HepG2 (cell line): Measurements from ENCODE around the gene CRMP1. TPM values are rescaled to one million over a fixed set of nuclear protein-coding genes. Genes with fewer than 3 reads are reported as not detected.

Experiments
- ATAC-seq: fragments of 200-7000 bp; cut with Tn5 transposase; 3 replicates; pipeline ENCODE4 v1.9.1; 2020; ENCODE audit warnings: mild to moderate bottlenecking, moderate library complexity
- BruUV-seq: library from RNA; stranded (reverse); fragments of 400-500 nt; replicated peaks from 2 replicates; lab custom pipeline; 2021; lab: Mats Ljungman, UMichigan
- CTCF ChIA-PET: fragments of 300-600 bp; formaldehyde crosslinking; extraction: SDS; loops from one replicate; lab custom pipeline; 2021; ENCODE audit warnings: low total read pairs, inconsistent platforms, low intra/inter-chr PET ratio; lab: Yijun Ruan, JAX
- POLR2A ChIA-PET: fragments of 350-600 bp; sonication (Branson Sonifier 250); formaldehyde crosslinking; loops from one replicate; lab custom pipeline; 2020; ENCODE audit warnings: antibody characterized with exemption, inconsistent platforms; lab: Yijun Ruan, JAX
- DNase-seq: peaks from one replicate; pipeline ENCODE4 v3.0.0-alpha.2; 2015; ENCODE audit warnings: low spot score
- FAIRE-seq: peaks from 3 replicates; lab custom pipeline; 2011; peaks lifted over from hg19 to GRCh38; lab: Jason Lieb, UNC
- H2AFZ ChIP-seq: one replicate; pipeline ENCODE4 v1.6.1; 2011; ENCODE audit warnings: low read length, inconsistent platforms
- H3K27ac ChIP-seq: fragments of 300-600 bp; 3 replicates; pipeline ENCODE4 v1.8.0; 2011; ENCODE audit warnings: mixed run types, mild to moderate bottlenecking, mixed read lengths, low read length, inconsistent platforms; ENCODE audit not compliant: insufficient read depth; ENCODE audit errors: extremely low read length
- H3K27me3 ChIP-seq, 2 experiments: fragments of 200-600 bp in 1 of 2; 2 replicates in 1 of 2; 3 replicates in 1 of 2; pipeline versions ENCODE4 v1.6.0 to v1.8.0; 2011; ENCODE audit warnings: low read length in 2 of 2, mild to moderate bottlenecking in 2 of 2, moderate library complexity in 2 of 2, inconsistent platforms in 1 of 2; ENCODE audit not compliant: insufficient read depth in 2 of 2, control insufficient read depth in 1 of 2
- H3K36me3 ChIP-seq, 2 experiments: fragments of 200-600 bp in 1 of 2; replicated peaks in 1 of 2; 2 replicates in 1 of 2; 3 replicates in 1 of 2; pipeline versions ENCODE4 v1.5.1 to v1.8.0; 2011; ENCODE audit warnings: low read length in 2 of 2, inconsistent platforms in 1 of 2; ENCODE audit not compliant: insufficient read depth in 2 of 2, control insufficient read depth in 1 of 2
- H3K4me1 ChIP-seq: 2 replicates; pipeline ENCODE4 v1.5.1; 2012; ENCODE audit warnings: low read length, inconsistent platforms; ENCODE audit not compliant: insufficient read depth
- H3K4me2 ChIP-seq: 2 replicates; pipeline ENCODE4 v1.6.0; 2011; ENCODE audit warnings: low read depth, low read length, inconsistent platforms
- H3K4me3 ChIP-seq, 3 experiments: fragments of 200-600 bp in 1 of 3; sonication (generic), shearing (Covaris generic) in 1 of 3; replicated peaks in 1 of 3; 2 replicates each; pipeline ENCODE4 v1.5.1; 2011 to 2016; ENCODE audit warnings: low read length in 3 of 3, inconsistent platforms in 2 of 3, low read depth in 2 of 3, mild to moderate bottlenecking in 2 of 3, control low read depth in 1 of 3, mixed read lengths in 1 of 3; ENCODE audit not compliant: insufficient read depth in 1 of 3
- H3K79me2 ChIP-seq: one replicate; pipeline ENCODE4 v1.6.1; 2011; ENCODE audit warnings: low read length, inconsistent platforms; ENCODE audit not compliant: insufficient read depth
- H3K9ac ChIP-seq: 2 replicates; pipeline ENCODE4 v1.6.0; 2011; ENCODE audit warnings: mild to moderate bottlenecking, low read depth, low read length, inconsistent platforms; ENCODE audit not compliant: insufficient read depth
- H3K9me3 ChIP-seq: 2 replicates; pipeline ENCODE4 v1.5.1; 2012; ENCODE audit warnings: mild to moderate bottlenecking, low read length
- H4K20me1 ChIP-seq: 2 replicates; pipeline ENCODE4 v1.6.0; 2011; ENCODE audit warnings: inconsistent platforms, mild to moderate bottlenecking, low read length, moderate library complexity; ENCODE audit not compliant: insufficient read depth
- TOE1 ChIP-seq: sonication (generic); formaldehyde crosslinking; IDR thresholded peaks from 2 replicates; pipeline ENCODE4 v1.4.0; 2020; ENCODE audit warnings: mild to moderate bottlenecking, missing genetic modification reagents
- ZFYVE20 ChIP-seq: sonication (generic); formaldehyde crosslinking; IDR thresholded peaks from 2 replicates; pipeline ENCODE4 v1.8.0; 2023; ENCODE audit warnings: low read depth, mild to moderate bottlenecking, moderate library complexity, missing genetic modification reagents, borderline replicate concordance
- ZNF331 ChIP-seq: sonication (generic); formaldehyde crosslinking; IDR thresholded peaks from 2 replicates; pipeline ENCODE4 v1.4.0; 2020; ENCODE audit warnings: missing genetic modification reagents
- WGBS: methylation state at CpG from one replicate; pipeline ENCODE4 v1.1.6; 2017; ENCODE audit warnings: low lambda C conversion rate; 5-methylcytosine and 5-hydroxymethylcytosine counted together
- in situ Hi-C: cut with HindIII; loops from 2 replicates; pipeline ENCODE4 v1.10.0; 2017; ENCODE audit warnings: low pct_unique_long_range_greater_than_20kb; ENCODE audit not compliant: extremely low pct_ligation_motif_present
- intact Hi-C: fragments of 100-400 bp; cut with micrococcal nuclease; formaldehyde crosslinking; loops from one replicate; pipeline ENCODE4 v1.10.0; 2022; ENCODE audit not compliant: unreplicated experiment
- polyA plus RNA-seq, 8 experiments: library from polyadenylated mRNA; depleted of rRNA in 3 of 8; stranded (reverse) in 7 of 8; unstranded in 1 of 8; fragments of >200 nt; fragmentation: Illumina TruSeq in 4 of 8; extraction: Trizol in 4 of 8; gene quantifications; 2 replicates each; pipeline versions ENCODE4 v1.2.1 to v1.2.3, GENCODE V29; 2011 to 2016; ENCODE audit warnings: low read depth in 4 of 8, missing spikeins in 1 of 8, mixed read lengths in 1 of 8; ENCODE audit not compliant: insufficient read depth in 1 of 8
- total RNA-seq, 5 experiments: library from RNA; depleted of rRNA; stranded (reverse); fragments of >200 nt; fragmentation: Illumina TruSeq; extraction: Trizol; gene quantifications; 2 replicates each; pipeline ENCODE4 v1.2.3, GENCODE V29; 2016; ENCODE audit warnings: low read depth in 1 of 5

CRMP1 gene
- total and polyA plus RNA-seq, 2 of the 13 experiments (the other 11 are each of a cell fraction or from before 2014, with no cell fraction given), result not detected

- Histone ChIP-seq H3K9me3 (no peaks in the 10 kb centered on the region), H2AFZ (no peak overlapping the region), H3K36me3 (no peaks in the 10 kb centered on the region), H3K4me1 (no peaks in the 10 kb centered on the region), H3K27me3 (peaks cover 0 to 22% of the 10 kb centered on the region in 2 experiments; a peak in 3 of 5 replicates), H4K20me1 (no peaks in the 10 kb centered on the region), H3K79me2 (no peaks in the 10 kb centered on the region), H3K27ac (no peak overlapping the region), H3K4me3 (no peak overlapping the region), H3K9ac (no peak overlapping the region), H3K4me2 (no peak overlapping the region)
- in situ Hi-C loops (no loop called here), intact Hi-C loops (no loop called here)
- BruUV-seq, result no TSS peak
- peak; percentile 62 for ATAC-seq
- TF ChIP-seq ZFYVE20 (no peak), ZNF331 (CRISPR knock-in tag) (peak; percentile 58)
- 0% methylated on average over 3 of the region's 3 CpGs for WGBS
- no peak for FAIRE-seq
- peak; percentile 24 for DNase-seq
- ChIA-PET CTCF (no interaction called here), POLR2A (no interaction called here)
Observed at GRCh38 chr4:5940470-5941203, 47.8 kb upstream of the CRMP1 start.

- in situ Hi-C loops (no loop called here), intact Hi-C loops (no loop called here)
- no TSS peak for BruUV-seq
- no peak overlapping the region for H2AFZ ChIP-seq
- no peaks in the 10 kb centered on the region for H3K4me1 ChIP-seq
- 22% methylated on average over 16 of the region's 16 CpGs for WGBS
- DNase-seq, result no peak
- no peaks in the 10 kb centered on the region for H4K20me1 ChIP-seq
- H3K27me3 ChIP-seq, result peaks cover 2 to 33% of the 10 kb centered on the region in 2 experiments; a peak in 4 of 5 replicates
- ChIA-PET POLR2A (no interaction called here), CTCF (no interaction called here)
- FAIRE-seq, result no peak
- H3K4me2 ChIP-seq, result no peak overlapping the region
- H3K4me3 ChIP-seq, result no peak overlapping the region
- no peak overlapping the region for H3K9ac ChIP-seq
- H3K79me2 ChIP-seq, result no peaks in the 10 kb centered on the region
- ATAC-seq, result no peak
- H3K9me3 ChIP-seq, result no peaks in the 10 kb centered on the region
- TF ChIP-seq TOE1, result no peak
- no peak overlapping the region for H3K27ac ChIP-seq
- H3K36me3 ChIP-seq, result no peaks in the 10 kb centered on the region
Observed at GRCh38 chr4:5933996-5934831, 41.3 kb upstream of the CRMP1 start.
